Stimulated activated CD8-positive, alpha-beta memory T cell treated with anti-CD3 and anti-CD28 coated beads, Interleukin-15, amount 100 ng/mL, for 48 hours (primary cell): Measurements from ENCODE around the gene TMEM126B.
"Not testable (repeated sequence)": the region's sequence is repeated elsewhere in the genome, so short reads cannot be mapped to it uniquely, and the experiment has no call there.

Experiments
- DNase-seq, 2 donors: peaks; one replicate each; pipeline ENCODE4 v3.0.0-alpha.2; 2020; ENCODE audit warnings: low read depth in 2 of 2

The TMEM126B gene

DNA sequence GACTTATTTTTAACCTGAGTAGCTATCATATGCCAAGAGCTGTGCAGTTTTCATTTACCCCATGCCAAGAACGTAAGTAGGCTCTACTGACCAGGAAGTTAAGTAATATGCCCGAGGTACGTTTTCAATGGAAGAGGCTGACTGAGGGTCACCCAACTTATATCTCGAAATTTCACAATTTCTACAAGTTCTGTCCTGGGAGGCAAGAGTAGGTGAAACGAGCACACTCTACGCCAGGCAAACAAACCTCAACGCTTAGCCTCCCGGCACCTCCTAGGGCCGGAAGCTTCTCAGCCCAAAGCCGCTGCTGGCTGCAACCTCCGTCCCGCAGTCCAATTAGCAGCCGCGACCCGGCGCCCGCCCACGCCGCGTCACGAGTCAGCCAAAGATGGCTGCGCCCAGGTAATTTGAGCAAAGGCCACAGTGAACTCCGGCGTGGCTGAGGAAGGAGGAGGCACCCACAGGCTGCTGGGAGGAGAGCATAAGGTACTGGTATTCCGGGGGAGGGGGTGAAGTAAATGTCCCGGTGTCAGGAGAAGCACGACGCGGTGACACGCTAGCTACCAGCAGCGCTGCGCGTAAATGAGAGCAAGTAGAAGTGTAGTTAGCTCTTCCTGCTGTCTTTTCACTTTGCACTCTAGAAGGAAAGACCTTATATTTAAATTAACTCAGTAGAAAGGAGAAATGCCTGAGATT, 19.4 kb downstream of the TMEM126B start, which contains the start of gene TMEM126A:
Gene TMEM126A (plus strand): TSS at position 364 of the 696 bp plus-strand sequence. CDS start 2,289 bp downstream, outside the sequence.
- peak; percentile 85 to 90 for DNase-seq

- DNase-seq, result no peak
Observed at GRCh38 chr11:85651118-85651517, 22.7 kb downstream of the TMEM126B start.

- no peak for DNase-seq
Observed at GRCh38 chr11:85652786-85653447, 24.5 kb downstream of the TMEM126B start.

DNA sequence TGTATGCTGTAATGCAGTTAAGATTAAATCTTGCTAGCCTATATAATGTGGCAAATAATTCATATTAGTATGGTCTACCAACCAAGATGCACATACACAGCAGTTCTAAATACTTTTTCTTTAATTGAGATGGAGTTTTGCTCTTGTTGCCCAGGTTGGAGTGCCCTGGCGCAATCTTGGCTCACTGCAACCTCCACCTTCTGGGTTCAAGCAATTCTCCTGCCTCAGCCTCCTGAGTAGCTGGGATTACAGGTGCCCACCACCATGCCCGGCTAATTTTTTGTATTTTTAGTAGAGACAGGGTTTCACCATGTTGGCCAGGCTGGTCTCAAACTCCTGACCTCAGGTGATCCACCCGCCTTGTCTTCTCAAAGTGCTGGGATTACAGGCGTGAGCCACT, 25.9 kb downstream of the TMEM126B start:
- DNase-seq, result not testable (repeated sequence)

- DNase-seq, result no peak
Observed at GRCh38 chr11:85656777-85657176, 28.4 kb downstream of the TMEM126B start.

GRCh38 chr11:85658180-85658579, 29.8 kb downstream of the TMEM126B start:
- no peak for DNase-seq

DNA sequence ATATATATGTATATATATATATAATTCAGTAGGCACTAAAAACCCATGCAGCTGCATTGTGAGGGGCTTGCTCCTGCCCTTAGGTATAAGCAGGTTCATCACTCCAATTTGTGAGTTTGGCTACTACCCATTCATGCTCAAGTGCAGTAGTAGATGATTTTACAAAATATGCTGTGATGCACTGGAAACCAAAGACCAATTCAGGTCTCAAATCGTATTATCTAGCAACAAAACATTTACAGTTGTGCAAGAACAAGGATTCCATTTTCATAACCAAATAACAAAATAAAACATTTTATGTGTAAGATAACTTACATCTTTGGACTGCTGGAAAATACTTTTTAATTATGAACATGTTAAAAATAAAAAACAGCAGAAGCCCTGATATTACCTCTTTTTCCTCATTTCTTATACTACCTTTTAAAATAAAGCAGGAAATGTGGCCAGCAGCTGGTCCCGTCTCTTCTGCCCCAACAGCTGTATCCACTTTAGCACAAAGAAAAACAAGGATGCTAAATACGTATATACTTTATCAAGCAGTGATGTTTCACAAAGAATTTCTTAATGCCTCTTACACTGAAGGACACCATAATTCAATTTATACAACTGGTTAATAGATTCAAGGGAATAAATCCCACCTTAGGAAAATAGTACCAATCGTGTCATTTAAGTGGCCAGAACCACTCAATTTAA, 33.7 kb downstream of the TMEM126B start:
- no peak for DNase-seq

DNA sequence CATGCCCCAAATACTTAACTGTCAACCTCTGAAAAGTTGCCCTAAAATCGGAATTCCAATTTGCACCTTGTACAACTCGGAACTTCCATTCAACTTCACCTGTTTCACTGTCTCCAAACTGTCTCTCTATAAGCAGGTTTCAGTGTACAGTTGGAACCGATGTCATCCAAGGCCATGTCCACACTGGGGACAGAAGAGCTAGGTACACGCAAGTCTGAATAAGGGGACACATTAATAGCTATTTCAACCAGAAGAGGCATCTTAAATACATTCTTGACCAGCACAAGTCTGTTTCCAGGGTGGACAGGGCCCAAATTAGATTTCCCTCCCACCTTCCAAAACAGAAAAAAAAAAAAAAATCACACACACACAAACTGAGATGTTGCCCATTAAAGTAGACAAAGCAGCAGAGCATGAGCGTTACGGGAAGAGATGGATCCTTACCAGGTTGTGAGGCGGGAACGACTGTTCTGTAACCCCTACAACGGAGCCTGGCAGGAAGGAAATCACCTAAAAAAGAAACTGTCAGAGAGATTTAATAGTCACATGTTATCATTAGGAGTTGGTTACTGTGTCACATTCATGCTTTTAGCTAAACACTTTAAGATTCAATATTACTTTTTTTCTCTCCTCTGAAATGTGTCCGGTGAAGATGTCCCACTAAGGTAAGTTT, 34.8 kb downstream of the TMEM126B start:
- DNase-seq, result no peak

DNA sequence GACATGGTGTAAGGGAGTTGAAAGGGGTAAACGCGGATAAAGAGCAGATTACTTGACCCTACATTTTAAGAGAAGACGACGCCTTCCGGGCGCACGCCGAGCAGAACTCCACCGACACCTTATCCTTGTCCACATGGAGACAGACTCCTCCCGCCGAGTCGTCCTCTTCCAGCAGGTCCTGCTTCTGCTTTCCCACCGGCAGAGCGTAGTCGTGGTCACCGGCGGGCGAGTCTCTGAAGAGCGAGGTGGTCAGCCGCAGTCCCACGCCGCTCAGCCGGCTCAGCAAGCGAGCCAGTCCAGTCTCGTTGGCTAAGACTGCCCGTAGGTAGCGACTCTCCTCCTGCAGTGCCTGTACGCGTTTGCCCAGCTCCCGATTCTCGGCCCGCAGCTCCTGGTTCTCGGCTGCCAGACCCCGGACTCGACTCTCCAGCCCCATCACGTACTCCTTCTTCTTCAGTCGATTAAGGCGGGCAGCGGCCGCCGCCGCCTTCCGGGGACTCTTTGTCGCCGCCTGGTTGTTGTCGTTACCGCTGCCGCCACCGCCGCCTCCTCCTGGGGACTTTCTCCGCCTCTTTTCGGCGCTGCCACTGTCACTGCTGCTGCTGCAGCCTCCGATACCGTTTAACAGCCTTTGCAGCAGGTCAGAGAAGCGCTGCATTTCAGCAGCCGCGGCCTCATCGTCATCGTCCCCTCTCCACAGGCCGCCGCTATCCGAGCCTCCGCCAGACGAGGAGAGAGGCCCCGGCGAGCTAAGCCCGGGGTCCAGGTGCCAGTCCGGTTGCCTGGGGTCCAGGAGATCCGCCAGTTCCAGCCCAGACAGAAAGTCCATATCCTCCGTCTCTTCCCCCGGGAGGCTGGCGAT, 35.6 kb downstream of the TMEM126B start:
- DNase-seq, result peak; percentile 77 to 79

GRCh38 chr11:85664615-85665481, 36.5 kb downstream of the TMEM126B start, which contains the start of gene CREBZF:
TSS of gene CREBZF (minus strand) at chr11:85665129. CDS start at chr11:85664875, 254 bp downstream.
- peak; percentile 92 to 93 for DNase-seq

DNA sequence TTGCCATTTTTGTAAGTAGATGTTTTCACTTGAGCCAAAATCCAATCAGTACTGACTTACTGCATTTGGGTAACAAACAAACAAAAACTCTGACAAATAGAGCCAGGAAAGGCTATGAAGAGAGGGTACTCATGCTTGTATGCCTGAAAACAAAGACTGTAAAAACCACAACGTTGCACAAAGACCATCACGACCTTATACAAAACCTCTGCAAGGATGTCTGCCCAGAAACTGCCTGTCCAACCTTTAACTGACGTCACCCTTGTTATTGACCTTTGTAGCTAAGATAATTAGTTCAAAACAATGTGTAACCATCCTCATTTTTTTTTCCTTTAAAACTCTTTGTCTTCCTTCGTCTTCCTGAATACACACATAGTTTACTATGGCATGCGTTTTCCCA, 37.3 kb downstream of the TMEM126B start:
- DNase-seq, result no peak

DNA sequence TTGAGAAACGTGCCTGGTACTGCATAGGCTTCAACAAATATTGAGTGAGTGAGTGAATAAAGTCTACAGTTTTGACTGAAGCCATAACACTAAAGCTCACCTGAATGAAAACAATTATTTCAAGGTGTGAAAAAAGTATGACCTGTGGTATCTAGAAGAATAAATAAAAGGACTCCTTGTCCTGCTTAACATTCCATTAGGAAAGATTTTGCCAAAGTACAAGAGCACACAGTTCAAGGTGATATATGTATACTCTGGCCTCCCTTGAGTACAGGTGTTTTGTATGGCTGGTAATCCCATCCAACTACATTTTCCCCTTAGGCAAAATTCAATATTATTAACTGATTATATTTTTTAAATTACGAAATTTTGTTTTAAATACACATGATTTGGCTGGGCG, 38.3 kb downstream of the TMEM126B start:
- DNase-seq, result no peak

- DNase-seq, result no peak
Observed at GRCh38 chr11:85668157-85668556, 39.8 kb downstream of the TMEM126B start.

DNA sequence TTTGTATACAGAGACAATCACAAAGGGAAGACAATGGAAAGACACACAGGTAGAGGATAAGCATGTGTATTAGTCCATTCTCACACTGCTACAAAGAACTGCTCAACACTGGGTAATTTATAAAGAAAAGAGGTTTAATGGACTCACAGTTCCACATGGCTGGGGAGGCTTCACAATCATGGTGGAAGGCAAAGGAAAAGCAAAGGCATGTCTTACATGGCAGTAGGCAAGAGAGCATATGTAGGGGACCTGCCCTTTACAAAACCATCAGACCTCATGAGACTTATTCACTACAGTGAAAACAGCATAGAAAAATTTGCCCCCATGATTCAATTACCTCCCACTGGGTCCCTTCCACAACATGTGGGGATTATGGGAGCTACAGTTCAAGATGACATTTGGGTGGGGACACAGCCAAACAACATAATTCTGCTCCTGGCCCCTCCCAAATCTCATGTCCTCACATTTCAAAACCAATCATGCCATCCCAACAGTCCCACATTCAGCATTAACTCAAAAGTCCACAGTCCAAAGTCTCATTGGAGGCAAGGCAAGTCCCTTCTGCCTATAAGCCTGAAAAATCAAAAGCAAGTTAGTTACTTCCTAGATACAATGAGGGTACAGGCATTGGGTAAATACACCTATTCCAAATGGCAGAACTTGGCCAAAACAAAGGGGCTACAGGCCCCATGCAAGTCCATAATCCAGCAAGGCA, 42.7 kb downstream of the TMEM126B start:
- DNase-seq, result not testable (repeated sequence)

GRCh38 chr11:85672105-85672902, 43.9 kb downstream of the TMEM126B start:
- no peak for DNase-seq

- DNase-seq, result no peak
Observed at GRCh38 chr11:85673393-85673792, 45.0 kb downstream of the TMEM126B start.

- DNase-seq, result no peak
Observed at GRCh38 chr11:85679576-85679975, 51.2 kb downstream of the TMEM126B start.

GRCh38 chr11:85680897-85681296, 52.5 kb downstream of the TMEM126B start:
- DNase-seq, result no peak
